Activated T-helper 17 cell treated with anti-CD3 and anti-CD28 coated beads, Interleukin-2, amount 50 U/mL, for 72 hours (primary cell): Measurements from ENCODE around the gene TSSK6. TPM values are rescaled to one million over a fixed set of nuclear protein-coding genes. Genes with fewer than 3 reads are reported as not detected.

Experiments used
- ATAC-seq: fragments of 150-1000 bp; cut with Tn5 transposase; replicated peaks from 2 replicates; pipeline ENCODE4 v1.10.0; 2021; ENCODE audit warnings: mild to moderate bottlenecking, moderate library complexity
- H3K27ac Mint-ChIP-seq: one replicate; pipeline ENCODE4 v1.8.0; 2022; ENCODE audit warnings: mixed read lengths
- H3K27me3 Mint-ChIP-seq: one replicate; pipeline ENCODE4 v1.8.0; 2022; ENCODE audit warnings: mixed read lengths
- H3K36me3 Mint-ChIP-seq: one replicate; pipeline ENCODE4 v1.8.0; 2022; ENCODE audit warnings: low read depth, mild to moderate bottlenecking, mixed read lengths
- H3K4me1 Mint-ChIP-seq: one replicate; pipeline ENCODE4 v1.8.0; 2022; ENCODE audit warnings: mixed read lengths
- H3K4me3 Mint-ChIP-seq: one replicate; pipeline ENCODE4 v1.8.0; 2022; ENCODE audit warnings: mild to moderate bottlenecking, mixed read lengths
- H3K9me3 Mint-ChIP-seq: one replicate; pipeline ENCODE4 v1.8.0; 2022; ENCODE audit warnings: mixed read lengths
- total RNA-seq, 2 donors: library from RNA; stranded (reverse); gene quantifications; one replicate each; pipeline ENCODE4 v1.2.3, GENCODE V29; 2022

The TSSK6 gene
- total RNA-seq, 2 donors from 2014 or later, result 4.1 to 4.5 TPM

GRCh38 chr19:19549804-19550464 lies 34.6 kb upstream of the TSSK6 start:
- no peaks in the 10 kb centered on the region for H3K9me3 Mint-ChIP-seq
- peaks cover 5% of the 10 kb centered on the region for H3K4me1 Mint-ChIP-seq
- H3K36me3 Mint-ChIP-seq, result no peaks in the 10 kb centered on the region
- H3K27me3 Mint-ChIP-seq, result no peaks in the 10 kb centered on the region
- H3K4me3 Mint-ChIP-seq, result no peak overlapping the region
- ATAC-seq, result no peak
- H3K27ac Mint-ChIP-seq, result no peak overlapping the region

GRCh38 chr19:19548915-19549759 lies 33.8 kb upstream of the TSSK6 start:
- no peaks in the 10 kb centered on the region for H3K27me3 Mint-ChIP-seq
- no peak for ATAC-seq
- H3K4me1 Mint-ChIP-seq, result no peaks in the 10 kb centered on the region
- H3K9me3 Mint-ChIP-seq, result no peaks in the 10 kb centered on the region
- no peaks in the 10 kb centered on the region for H3K36me3 Mint-ChIP-seq
- no peak overlapping the region for H3K27ac Mint-ChIP-seq
- no peak overlapping the region for H3K4me3 Mint-ChIP-seq

DNA sequence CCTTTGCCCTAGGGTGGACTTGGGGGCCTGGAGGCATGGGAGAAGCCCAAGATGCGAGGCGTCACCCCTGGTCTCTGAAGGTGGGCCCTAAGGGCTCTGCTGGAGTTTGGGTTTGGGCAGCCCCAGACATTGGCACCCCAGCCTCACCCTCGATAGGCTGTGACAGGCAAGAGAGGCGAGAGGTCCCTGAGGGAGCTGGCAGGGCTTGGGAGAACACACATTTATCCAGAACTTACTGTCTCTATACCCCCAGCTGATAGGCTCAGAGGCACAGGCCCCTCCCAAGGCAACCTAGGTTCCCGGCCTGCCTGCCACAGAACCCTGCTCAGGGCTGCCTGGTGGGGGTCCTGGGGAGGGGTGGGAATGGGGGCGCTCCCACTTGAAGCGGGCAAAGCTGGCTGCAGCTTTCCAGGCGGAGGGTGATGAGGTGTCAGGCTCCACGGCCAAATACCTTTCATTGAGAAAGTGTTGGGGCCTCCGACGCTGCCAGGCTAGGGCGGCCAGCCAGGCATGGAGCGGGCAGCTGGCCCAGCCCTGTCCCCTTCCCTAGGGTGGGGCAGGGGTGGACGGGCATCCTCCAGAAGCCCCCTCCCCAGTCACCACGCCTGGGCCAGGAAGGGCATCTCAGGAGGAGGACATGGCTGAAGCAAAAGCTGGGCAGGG lies 32.5 kb upstream of the TSSK6 start:
- no peak for ATAC-seq
- no peak overlapping the region for H3K27ac Mint-ChIP-seq
- H3K4me1 Mint-ChIP-seq, result no peaks in the 10 kb centered on the region
- no peak overlapping the region for H3K4me3 Mint-ChIP-seq
- no peaks in the 10 kb centered on the region for H3K27me3 Mint-ChIP-seq
- H3K36me3 Mint-ChIP-seq, result no peaks in the 10 kb centered on the region
- no peaks in the 10 kb centered on the region for H3K9me3 Mint-ChIP-seq

GRCh38 chr19:19546751-19547162 lies 31.4 kb upstream of the TSSK6 start:
- H3K36me3 Mint-ChIP-seq, result no peaks in the 10 kb centered on the region
- no peaks in the 10 kb centered on the region for H3K27me3 Mint-ChIP-seq
- no peaks in the 10 kb centered on the region for H3K9me3 Mint-ChIP-seq
- H3K4me3 Mint-ChIP-seq, result no peak overlapping the region
- H3K4me1 Mint-ChIP-seq, result no peaks in the 10 kb centered on the region
- no peak for ATAC-seq
- H3K27ac Mint-ChIP-seq, result no peak overlapping the region

GRCh38 chr19:19545707-19546106 lies 30.4 kb upstream of the TSSK6 start:
- Mint-ChIP-seq H3K9me3 (no peaks in the 10 kb centered on the region), H3K27me3 (no peaks in the 10 kb centered on the region), H3K4me3 (no peak overlapping the region), H3K4me1 (no peaks in the 10 kb centered on the region), H3K36me3 (no peaks in the 10 kb centered on the region), H3K27ac (no peak overlapping the region)
- no peak for ATAC-seq

GRCh38 chr19:19544954-19545591 lies 29.7 kb upstream of the TSSK6 start:
- no peak overlapping the region for H3K4me3 Mint-ChIP-seq
- no peak for ATAC-seq
- H3K36me3 Mint-ChIP-seq, result no peaks in the 10 kb centered on the region
- no peak overlapping the region for H3K27ac Mint-ChIP-seq
- no peaks in the 10 kb centered on the region for H3K4me1 Mint-ChIP-seq
- no peaks in the 10 kb centered on the region for H3K27me3 Mint-ChIP-seq
- no peaks in the 10 kb centered on the region for H3K9me3 Mint-ChIP-seq

DNA sequence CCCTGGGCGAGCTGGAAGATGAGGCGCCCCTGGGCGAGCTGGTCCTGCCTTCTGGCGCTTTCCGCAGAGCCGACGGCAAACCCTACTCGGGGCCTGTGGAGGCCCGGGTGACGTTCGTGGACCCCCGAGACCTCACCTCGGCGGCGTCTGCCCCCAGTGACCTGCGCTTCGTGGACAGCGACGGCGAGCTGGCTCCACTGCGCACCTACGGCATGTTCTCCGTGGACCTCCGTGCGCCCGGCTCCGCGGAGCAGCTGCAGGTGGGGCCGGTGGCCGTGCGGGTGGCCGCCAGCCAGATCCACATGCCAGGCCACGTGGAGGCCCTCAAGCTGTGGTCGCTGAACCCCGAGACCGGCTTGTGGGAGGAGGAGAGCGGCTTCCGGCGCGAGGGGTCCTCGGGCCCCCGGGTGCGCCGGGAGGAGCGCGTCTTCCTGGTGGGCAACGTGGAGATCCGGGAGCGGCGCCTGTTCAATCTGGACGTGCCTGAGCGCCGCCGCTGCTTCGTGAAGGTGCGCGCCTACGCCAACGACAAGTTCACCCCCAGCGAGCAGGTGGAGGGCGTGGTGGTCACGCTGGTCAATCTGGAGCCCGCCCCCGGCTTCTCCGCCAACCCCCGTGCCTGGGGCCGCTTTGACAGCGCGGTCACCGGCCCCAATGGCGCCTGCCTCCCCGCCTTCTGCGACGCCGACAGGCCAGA lies 29.1 kb upstream of the TSSK6 start:
- ATAC-seq, result no peak
- Mint-ChIP-seq H3K27me3 (no peaks in the 10 kb centered on the region), H3K4me1 (no peaks in the 10 kb centered on the region), H3K36me3 (no peaks in the 10 kb centered on the region), H3K4me3 (no peak overlapping the region), H3K27ac (no peak overlapping the region), H3K9me3 (no peaks in the 10 kb centered on the region)

GRCh38 chr19:19543640-19544039 lies 28.3 kb upstream of the TSSK6 start:
- peaks cover 4% of the 10 kb centered on the region for H3K27me3 Mint-ChIP-seq
- no peaks in the 10 kb centered on the region for H3K9me3 Mint-ChIP-seq
- no peak overlapping the region for H3K27ac Mint-ChIP-seq
- no peak for ATAC-seq
- H3K4me1 Mint-ChIP-seq, result peaks cover 4% of the 10 kb centered on the region
- H3K4me3 Mint-ChIP-seq, result no peak overlapping the region
- no peaks in the 10 kb centered on the region for H3K36me3 Mint-ChIP-seq

DNA sequence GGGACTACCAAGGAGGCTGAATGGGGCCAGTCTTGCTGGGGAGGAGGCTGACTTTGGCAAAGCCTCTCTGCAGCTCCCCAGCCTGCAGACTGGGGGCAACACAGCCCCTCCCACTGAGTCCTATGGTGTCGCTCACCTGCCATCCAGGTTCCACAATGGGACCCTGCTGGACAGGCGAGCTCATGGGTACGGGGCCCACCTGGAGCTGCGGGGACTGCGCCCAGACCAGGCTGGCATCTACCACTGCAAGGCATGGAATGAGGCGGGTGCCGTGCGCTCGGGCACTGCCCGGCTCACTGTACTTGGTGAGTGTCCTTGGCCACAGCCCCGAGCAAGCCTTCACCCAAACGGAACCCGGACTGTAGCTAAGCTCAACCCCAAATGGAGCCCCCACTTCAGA lies 27.8 kb upstream of the TSSK6 start:
- H3K27me3 Mint-ChIP-seq, result peaks cover 5% of the 10 kb centered on the region

GRCh38 chr19:19542507-19542906 lies 27.2 kb upstream of the TSSK6 start:
- no peak for ATAC-seq
- H3K36me3 Mint-ChIP-seq, result no peaks in the 10 kb centered on the region
- H3K4me3 Mint-ChIP-seq, result no peak overlapping the region
- H3K27ac Mint-ChIP-seq, result no peak overlapping the region
- peaks cover 7% of the 10 kb centered on the region for H3K4me1 Mint-ChIP-seq
- peaks cover 5% of the 10 kb centered on the region for H3K27me3 Mint-ChIP-seq
- H3K9me3 Mint-ChIP-seq, result no peaks in the 10 kb centered on the region

More for the DNA sequence above, 27.8 kb upstream of the TSSK6 start:
- no peak for ATAC-seq
- peaks cover 7% of the 10 kb centered on the region for H3K4me1 Mint-ChIP-seq
- H3K9me3 Mint-ChIP-seq, result no peaks in the 10 kb centered on the region
- H3K27ac Mint-ChIP-seq, result no peak overlapping the region
- H3K36me3 Mint-ChIP-seq, result no peaks in the 10 kb centered on the region
- no peak overlapping the region for H3K4me3 Mint-ChIP-seq

DNA sequence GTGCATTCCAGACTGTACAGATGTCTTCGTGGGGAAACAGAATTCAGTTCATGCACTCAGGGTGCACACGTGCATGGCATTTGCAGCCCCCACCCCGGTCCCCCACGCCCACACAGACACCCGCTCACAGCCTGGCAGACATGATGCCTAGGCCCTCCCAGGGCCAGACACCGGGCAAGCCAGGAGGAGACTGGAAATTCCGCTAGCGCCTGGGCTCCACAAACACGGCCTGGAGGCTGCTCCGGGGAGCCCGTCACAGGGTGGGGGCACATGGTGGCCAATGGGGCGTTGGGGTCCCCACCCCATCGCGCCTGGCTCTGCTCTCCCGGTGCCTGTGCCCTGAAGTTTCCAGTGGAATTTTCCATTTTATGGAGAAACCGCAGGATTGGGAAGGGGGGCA lies 26.3 kb upstream of the TSSK6 start:
- no peaks in the 10 kb centered on the region for H3K9me3 Mint-ChIP-seq
- H3K36me3 Mint-ChIP-seq, result no peaks in the 10 kb centered on the region
- H3K4me1 Mint-ChIP-seq, result peaks cover 7% of the 10 kb centered on the region
- no peak overlapping the region for H3K27ac Mint-ChIP-seq
- H3K27me3 Mint-ChIP-seq, result peaks cover 5% of the 10 kb centered on the region
- ATAC-seq, result no peak
- peak overlapping the region; percentile 65 for H3K4me3 Mint-ChIP-seq

- peak; percentile 89 for ATAC-seq
- H3K9me3 Mint-ChIP-seq, result no peaks in the 10 kb centered on the region
Measured at GRCh38 chr19:19540715-19541515, 25.6 kb upstream of the TSSK6 start.

GRCh38 chr19:19540064-19540714 lies 24.8 kb upstream of the TSSK6 start:
- Mint-ChIP-seq H3K27me3 (peaks cover 5% of the 10 kb centered on the region), H3K4me3 (peak overlapping the region; percentile 65), H3K4me1 (peaks cover 7% of the 10 kb centered on the region), H3K36me3 (no peaks in the 10 kb centered on the region), H3K9me3 (no peaks in the 10 kb centered on the region), H3K27ac (no peak overlapping the region)
- peak; percentile 32 for ATAC-seq

More at GRCh38 chr19:19540715-19541515, 25.6 kb upstream of the TSSK6 start:
- no peaks in the 10 kb centered on the region for H3K36me3 Mint-ChIP-seq
- peaks cover 7% of the 10 kb centered on the region for H3K4me1 Mint-ChIP-seq
- peaks cover 5% of the 10 kb centered on the region for H3K27me3 Mint-ChIP-seq
- H3K27ac Mint-ChIP-seq, result no peak overlapping the region
- peak overlapping the region; percentile 65 for H3K4me3 Mint-ChIP-seq
